Neural cell (in vitro differentiated cells): ENCODE data around the gene OGFOD3. TPM values are rescaled to one million over a fixed set of nuclear protein-coding genes. Genes with fewer than 3 reads are reported as not detected.

ENCODE experiments used
- H2AFZ ChIP-seq: fragments of 200-600, 300-800 bp; sonication (generic), shearing (Covaris generic); 2 replicates; pipeline ENCODE4 v1.6.0; 2014; ENCODE audit warnings: low read depth, mild to moderate bottlenecking, antibody characterized with exemption, low read length, moderate library complexity
- H3F3A ChIP-seq: fragments of 200-600 bp; shearing (Covaris generic); 2 replicates; pipeline ENCODE4 v1.6.1; 2016; ENCODE audit warnings: mild to moderate bottlenecking, moderate library complexity, mixed read lengths, antibody characterized with exemption, low read length; ENCODE audit not compliant: insufficient read depth, poor library complexity, severe bottlenecking
- H3K27ac ChIP-seq: fragments of 200-600, 300-800 bp; sonication (generic), shearing (Covaris generic); 2 replicates; pipeline ENCODE4 v1.5.1; 2014; ENCODE audit warnings: mild to moderate bottlenecking, low read length, moderate library complexity
- H3K27me3 ChIP-seq: fragments of 300-800, 200-600 bp; sonication (generic), shearing (Covaris generic); 2 replicates; pipeline ENCODE4 v1.6.0; 2014; ENCODE audit warnings: mild to moderate bottlenecking, low read depth, low read length, moderate library complexity; ENCODE audit not compliant: insufficient read depth
- H3K36me3 ChIP-seq: fragments of 300-800, 200-600 bp; sonication (generic), shearing (Covaris generic); 2 replicates; pipeline ENCODE4 v1.5.1; 2014; ENCODE audit warnings: mild to moderate bottlenecking, antibody characterized with exemption, low read length, moderate library complexity; ENCODE audit not compliant: insufficient read depth
- H3K4me2 ChIP-seq: fragments of 300-800, 200-600 bp; sonication (generic), shearing (Covaris generic); 2 replicates; pipeline ENCODE4 v1.6.0; 2014; ENCODE audit warnings: mild to moderate bottlenecking, low read length
- H3K4me3 ChIP-seq: fragments of 300-800, 200-600 bp; sonication (generic), shearing (Covaris generic); 2 replicates; pipeline ENCODE4 v1.5.1; 2014; ENCODE audit warnings: mild to moderate bottlenecking, low read length, moderate library complexity
- H3K79me2 ChIP-seq: fragments of 200-600 bp; shearing (Covaris generic); replicated peaks from 2 replicates; pipeline ENCODE4 v1.6.0; 2014; ENCODE audit warnings: mild to moderate bottlenecking, low read length, moderate library complexity; ENCODE audit not compliant: insufficient read depth
- H3K9ac ChIP-seq: fragments of 300-800, 200-600 bp; sonication (generic), shearing (Covaris generic); 2 replicates; pipeline ENCODE4 v1.6.1; 2016; ENCODE audit warnings: mild to moderate bottlenecking, low read length, mixed read lengths
- H3K9me2 ChIP-seq: fragments of 200-600 bp; shearing (Covaris generic); 2 replicates; pipeline ENCODE4 v1.6.1; 2016; ENCODE audit warnings: mild to moderate bottlenecking, low read length, mixed read lengths; ENCODE audit not compliant: insufficient read depth
- H3K9me3 ChIP-seq: fragments of 200-600, 300-800 bp; sonication (generic), shearing (Covaris generic); 2 replicates; pipeline ENCODE4 v1.6.1; 2016; ENCODE audit warnings: mild to moderate bottlenecking, mixed run types, low read length, moderate library complexity, mixed read lengths
- H4K20me1 ChIP-seq: fragments of 200-600 bp; shearing (Covaris generic); 2 replicates; pipeline ENCODE4 v1.6.1; 2016; ENCODE audit warnings: mild to moderate bottlenecking, mixed run types; ENCODE audit not compliant: insufficient read depth
- EP300 ChIP-seq: fragments of 450-650 bp; conservative IDR thresholded peaks from 2 replicates; pipeline ENCODE4 v1.6.1; 2014; ENCODE audit warnings: antibody characterized with exemption, mild to moderate bottlenecking, moderate library complexity; ENCODE audit not compliant: poor library complexity, severe bottlenecking
- EZH2 ChIP-seq: fragments of 200-600, 300-800 bp; shearing (Covaris generic), sonication (generic); IDR thresholded peaks from 2 replicates; pipeline ENCODE4 v1.6.1; 2014; ENCODE audit warnings: antibody characterized with exemption, low read length, borderline replicate concordance, mild to moderate bottlenecking; ENCODE audit not compliant: insufficient read depth, poor library complexity, severe bottlenecking
- MXI1 ChIP-seq: fragments of 450-650 bp; conservative IDR thresholded peaks from 2 replicates; pipeline ENCODE4 v1.6.1; 2014; ENCODE audit warnings: antibody characterized with exemption, mild to moderate bottlenecking; ENCODE audit not compliant: poor library complexity, severe bottlenecking
- POLR2AphosphoS5 ChIP-seq: IDR thresholded peaks from 2 replicates; pipeline ENCODE4 v1.6.1; 2012
- RAD21 ChIP-seq: fragments of 450-650 bp; conservative IDR thresholded peaks from 2 replicates; pipeline ENCODE4 v1.6.1; 2014; ENCODE audit warnings: antibody characterized with exemption, mild to moderate bottlenecking, moderate library complexity
- REST ChIP-seq: IDR thresholded peaks from 2 replicates; pipeline ENCODE4 v1.6.1; 2012; ENCODE audit warnings: borderline replicate concordance
- SMC3 ChIP-seq: fragments of 450-650 bp; conservative IDR thresholded peaks from 2 replicates; pipeline ENCODE4 v1.6.1; 2014; ENCODE audit warnings: antibody characterized with exemption, mild to moderate bottlenecking, moderate library complexity; ENCODE audit not compliant: poor library complexity
- TAF1 ChIP-seq: IDR thresholded peaks from 2 replicates; pipeline ENCODE4 v1.6.1; 2012; ENCODE audit warnings: low read depth
- polyA plus RNA-seq: library from polyadenylated mRNA; depleted of rRNA; stranded (reverse); fragments of >200 nt; gene quantifications from 2 replicates; pipeline ENCODE4 v1.2.3, GENCODE V29; 2014
- TF ChIP-seq, protein P1 (sequence below): fragments of 450-650 bp; IDR thresholded peaks from 2 replicates; pipeline ENCODE4 v1.5.1; 2014; ENCODE audit warnings: antibody characterized with exemption, mild to moderate bottlenecking, moderate library complexity; ENCODE audit not compliant: poor library complexity, severe bottlenecking

OGFOD3 gene
- polyA plus RNA-seq, 1 donor from 2014 or later: 22.6 TPM

- Histone ChIP-seq H3K9ac (no peak overlapping the region), H3K9me2 (no peaks in the 10 kb centered on the region), H3K9me3 (no peaks in the 10 kb centered on the region), H3F3A (no peaks in the 10 kb centered on the region), H3K4me2 (no peak overlapping the region), H3K4me3 (no peak overlapping the region), H3K36me3 (no peaks in the 10 kb centered on the region), H2AFZ (no peak overlapping the region), H3K27ac (no peak overlapping the region), H3K79me2 (no peaks in the 10 kb centered on the region), H3K27me3 (peaks cover 7% of the 10 kb centered on the region), H4K20me1 (no peaks in the 10 kb centered on the region)
- no peak for TF ChIP-seq SMC3
- TF ChIP-seq, protein P1, sequence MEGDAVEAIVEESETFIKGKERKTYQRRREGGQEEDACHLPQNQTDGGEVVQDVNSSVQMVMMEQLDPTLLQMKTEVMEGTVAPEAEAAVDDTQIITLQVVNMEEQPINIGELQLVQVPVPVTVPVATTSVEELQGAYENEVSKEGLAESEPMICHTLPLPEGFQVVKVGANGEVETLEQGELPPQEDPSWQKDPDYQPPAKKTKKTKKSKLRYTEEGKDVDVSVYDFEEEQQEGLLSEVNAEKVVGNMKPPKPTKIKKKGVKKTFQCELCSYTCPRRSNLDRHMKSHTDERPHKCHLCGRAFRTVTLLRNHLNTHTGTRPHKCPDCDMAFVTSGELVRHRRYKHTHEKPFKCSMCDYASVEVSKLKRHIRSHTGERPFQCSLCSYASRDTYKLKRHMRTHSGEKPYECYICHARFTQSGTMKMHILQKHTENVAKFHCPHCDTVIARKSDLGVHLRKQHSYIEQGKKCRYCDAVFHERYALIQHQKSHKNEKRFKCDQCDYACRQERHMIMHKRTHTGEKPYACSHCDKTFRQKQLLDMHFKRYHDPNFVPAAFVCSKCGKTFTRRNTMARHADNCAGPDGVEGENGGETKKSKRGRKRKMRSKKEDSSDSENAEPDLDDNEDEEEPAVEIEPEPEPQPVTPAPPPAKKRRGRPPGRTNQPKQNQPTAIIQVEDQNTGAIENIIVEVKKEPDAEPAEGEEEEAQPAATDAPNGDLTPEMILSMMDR: no peak
- TF ChIP-seq EZH2: no peak
Measured at GRCh38 chr17:82356845-82357355, 61.5 kb downstream of the OGFOD3 start.

DNA sequence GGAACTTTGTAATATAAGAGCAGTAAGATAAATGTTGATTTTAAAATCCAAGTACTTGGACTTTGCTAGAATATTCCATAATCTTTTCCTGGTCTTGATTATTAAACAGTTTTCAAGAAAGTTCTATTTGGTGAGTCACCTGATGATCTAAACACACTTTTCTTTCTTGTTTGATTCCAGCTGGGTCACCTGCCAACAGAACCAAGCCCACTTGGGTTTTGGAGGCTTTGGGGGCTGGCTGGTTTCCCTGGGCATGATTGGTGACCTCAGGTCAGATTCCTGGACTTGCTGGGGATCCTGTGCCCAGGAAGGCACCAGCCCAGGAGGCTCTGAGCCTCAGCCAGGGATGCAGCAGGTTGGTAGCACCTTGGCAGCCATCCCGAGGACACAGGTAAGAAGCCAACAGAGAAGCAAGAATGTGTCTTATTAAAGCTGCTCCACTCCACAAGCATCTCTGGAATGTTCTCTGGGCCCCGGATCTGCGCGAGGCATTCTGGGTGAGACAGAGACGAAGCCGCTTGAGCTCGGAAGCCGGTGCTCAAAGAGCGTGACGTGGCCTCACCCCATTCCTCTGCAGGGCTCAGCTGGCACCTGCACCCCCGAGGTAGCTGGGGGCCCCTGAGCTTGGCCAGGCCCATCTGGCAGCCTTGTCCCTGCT is 62.5 kb downstream of the OGFOD3 start:
- Histone ChIP-seq H3K79me2 (no peaks in the 10 kb centered on the region), H3K4me2 (no peak overlapping the region), H3K27ac (no peak overlapping the region), H2AFZ (no peak overlapping the region), H3K36me3 (no peaks in the 10 kb centered on the region), H3F3A (no peaks in the 10 kb centered on the region), H4K20me1 (no peaks in the 10 kb centered on the region), H3K9me2 (no peaks in the 10 kb centered on the region), H3K4me3 (no peak overlapping the region), H3K27me3 (peaks cover 7% of the 10 kb centered on the region), H3K9me3 (no peaks in the 10 kb centered on the region), H3K9ac (no peak overlapping the region)
- TF ChIP-seq TAF1 (no peak), SMC3 (no peak), RAD21 (no peak), MXI1 (no peak), EP300 (no peak), EZH2 (no peak), POLR2AphosphoS5 (no peak), REST (no peak)
- TF ChIP-seq, protein P1: no peak
